Measurements from ENCODE around the gene NHERF1.

Gene NHERF1
- total RNA-seq = 126 reads per million, percentile 86 among the genes with 10 or more reads in this experiment

DNA sequence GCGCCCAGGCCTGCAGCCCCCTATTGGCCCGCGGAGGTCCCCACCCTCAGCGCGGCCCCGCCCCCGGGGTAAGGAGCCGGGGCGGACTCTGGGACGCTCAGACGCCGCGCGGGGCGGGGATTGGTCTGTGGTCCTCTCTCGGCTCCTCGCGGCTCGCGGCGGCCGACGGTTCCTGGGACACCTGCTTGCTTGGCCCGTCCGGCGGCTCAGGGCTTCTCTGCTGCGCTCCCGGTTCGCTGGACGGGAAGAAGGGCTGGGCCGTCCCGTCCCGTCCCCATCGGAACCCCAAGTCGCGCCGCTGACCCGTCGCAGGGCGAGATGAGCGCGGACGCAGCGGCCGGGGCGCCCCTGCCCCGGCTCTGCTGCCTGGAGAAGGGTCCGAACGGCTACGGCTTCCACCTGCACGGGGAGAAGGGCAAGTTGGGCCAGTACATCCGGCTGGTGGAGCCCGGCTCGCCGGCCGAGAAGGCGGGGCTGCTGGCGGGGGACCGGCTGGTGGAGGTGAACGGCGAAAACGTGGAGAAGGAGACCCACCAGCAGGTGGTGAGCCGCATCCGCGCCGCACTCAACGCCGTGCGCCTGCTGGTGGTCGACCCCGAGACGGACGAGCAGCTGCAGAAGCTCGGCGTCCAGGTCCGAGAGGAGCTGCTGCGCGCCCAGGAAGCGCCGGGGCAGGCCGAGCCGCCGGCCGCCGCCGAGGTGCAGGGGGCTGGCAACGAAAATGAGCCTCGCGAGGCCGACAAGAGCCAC is at the start of gene NHERF1:
NHERF1 (plus strand) TSS at position 100 of the 750 bp plus-strand sequence; CDS start at position 319, 219 bp downstream.
- DNase-seq = peak; percentile 90

DNA sequence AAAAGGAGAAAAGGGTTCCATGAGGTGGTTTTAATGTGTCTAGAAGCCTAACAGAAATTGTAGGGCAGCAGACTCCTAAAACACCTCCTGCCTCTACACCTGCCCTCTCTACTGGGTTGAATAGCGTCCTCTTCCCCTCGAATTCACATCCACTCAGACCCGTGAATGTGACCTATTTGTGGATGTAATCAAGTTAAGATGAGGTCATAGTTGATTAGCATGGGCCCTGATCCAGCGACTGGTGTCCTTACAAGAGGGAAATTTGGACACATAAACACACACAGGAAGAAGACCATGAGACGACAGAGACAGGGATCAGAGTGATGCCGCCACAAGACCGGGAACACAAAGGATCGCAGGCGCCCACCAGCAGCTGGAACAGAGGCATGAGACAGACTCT is 49.2 kb upstream of the NHERF1 start:
- no peak for DNase-seq

DNA sequence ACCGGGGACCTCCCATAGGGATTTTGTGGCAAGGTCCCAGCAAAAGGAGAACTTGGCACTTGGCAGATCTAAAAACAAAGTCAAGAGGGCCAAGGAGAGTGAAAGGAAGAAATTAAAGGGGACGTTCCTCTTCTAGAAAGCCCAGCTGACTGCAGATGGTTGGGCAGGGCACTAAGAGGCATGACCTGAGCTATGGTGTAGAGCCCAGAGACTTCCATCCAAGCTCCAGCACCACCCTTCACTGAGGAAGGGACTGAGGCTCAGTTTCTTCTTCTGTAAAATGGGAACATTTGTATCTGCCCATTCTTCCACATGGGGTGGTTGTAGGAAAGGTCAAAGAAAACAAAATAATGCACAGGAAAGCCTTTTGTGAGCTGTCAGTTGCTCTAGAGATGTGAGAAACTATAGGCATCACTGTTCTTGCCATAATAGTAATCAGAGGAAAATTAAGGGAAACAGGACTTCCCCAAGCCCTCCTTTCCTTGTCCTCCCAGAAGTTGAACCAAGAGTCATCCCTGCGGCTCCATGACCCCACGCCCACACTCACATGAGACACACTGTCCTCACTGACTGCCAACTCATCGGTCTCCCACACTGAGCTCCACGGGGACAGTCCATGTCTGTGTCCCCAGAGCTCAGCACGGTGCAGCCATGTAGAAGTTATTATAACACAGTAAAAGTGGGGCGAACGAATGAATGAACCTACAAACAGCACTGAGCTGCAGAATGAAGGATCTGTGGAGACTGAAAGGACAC is 46.1 kb upstream of the NHERF1 start:
- DNase-seq = no peak

DNA sequence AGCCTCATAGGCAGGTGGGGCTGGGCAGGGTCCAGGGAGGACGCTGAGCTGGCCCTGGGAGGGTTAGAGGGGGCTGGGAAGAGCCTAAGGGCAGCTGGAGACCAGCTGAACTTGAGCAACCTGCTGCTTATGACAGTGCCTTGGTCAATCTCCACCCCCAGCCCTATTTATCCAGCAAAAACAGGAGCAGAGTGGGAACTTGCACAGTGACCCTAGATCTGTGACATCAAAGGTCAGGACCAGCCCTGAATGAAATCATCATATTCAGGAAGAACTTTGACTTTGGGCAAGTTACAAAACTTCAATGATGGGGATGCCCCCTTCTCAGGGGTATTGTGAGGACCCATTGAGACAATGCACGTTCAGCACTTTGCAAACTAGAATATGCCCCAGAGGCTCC is 45.1 kb upstream of the NHERF1 start:
- no peak for DNase-seq

DNA sequence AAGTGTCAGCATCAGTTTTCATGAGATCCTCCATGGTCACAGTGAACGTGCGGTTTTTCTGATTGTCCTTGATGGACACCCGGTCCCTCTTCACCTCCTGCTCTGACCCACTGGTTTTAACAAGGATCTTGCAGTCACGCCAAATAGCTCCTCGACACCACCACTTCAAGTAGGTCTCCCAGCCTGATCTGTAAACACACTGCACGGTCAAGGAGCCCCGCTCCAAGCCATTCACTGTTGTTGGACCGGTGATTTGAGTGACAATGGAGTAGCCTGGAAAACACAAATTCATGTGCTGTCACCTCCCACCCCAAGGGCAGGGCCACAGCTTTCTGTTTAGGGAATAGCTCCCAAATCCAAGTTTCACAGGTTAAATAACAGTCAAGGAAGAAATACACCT is 43.9 kb upstream of the NHERF1 start:
- DNase-seq = no peak

DNA sequence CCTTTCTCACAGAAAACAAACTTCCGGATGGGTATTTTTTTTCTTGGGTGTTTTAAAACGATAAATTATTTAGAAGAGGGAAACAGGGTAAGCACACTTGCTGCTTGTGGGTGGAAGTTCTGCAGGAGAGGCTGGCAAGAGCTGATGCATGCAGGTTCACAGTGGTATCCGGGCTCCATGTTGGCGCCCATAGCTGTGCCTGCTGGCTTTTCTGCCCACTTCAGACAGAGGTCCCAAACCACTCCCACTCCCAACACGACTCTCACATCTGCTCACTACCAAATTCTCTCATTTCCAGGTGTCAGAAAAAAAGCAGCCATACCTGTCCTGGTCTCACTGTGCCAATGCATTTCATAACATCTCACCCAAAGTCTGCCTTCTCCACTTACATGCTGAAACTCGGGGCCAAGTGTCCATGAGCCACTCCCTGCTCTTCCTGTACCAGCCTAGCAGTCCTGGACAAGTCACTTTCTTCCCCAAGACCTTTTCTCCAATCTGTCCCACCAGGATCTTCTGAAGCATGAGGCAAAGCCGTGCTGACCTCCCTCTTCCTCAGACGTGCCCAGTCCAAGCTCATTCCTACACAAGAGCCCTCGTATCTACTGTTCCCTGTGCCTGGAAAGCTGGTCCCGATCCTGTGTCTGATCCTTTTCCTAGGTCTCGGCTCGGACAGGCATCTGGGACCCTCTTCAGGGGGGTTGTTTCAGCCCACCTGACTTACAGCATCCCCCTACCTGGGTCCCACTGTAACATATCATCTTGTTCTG is 37.2 kb upstream of the NHERF1 start:
- no peak for DNase-seq

DNA sequence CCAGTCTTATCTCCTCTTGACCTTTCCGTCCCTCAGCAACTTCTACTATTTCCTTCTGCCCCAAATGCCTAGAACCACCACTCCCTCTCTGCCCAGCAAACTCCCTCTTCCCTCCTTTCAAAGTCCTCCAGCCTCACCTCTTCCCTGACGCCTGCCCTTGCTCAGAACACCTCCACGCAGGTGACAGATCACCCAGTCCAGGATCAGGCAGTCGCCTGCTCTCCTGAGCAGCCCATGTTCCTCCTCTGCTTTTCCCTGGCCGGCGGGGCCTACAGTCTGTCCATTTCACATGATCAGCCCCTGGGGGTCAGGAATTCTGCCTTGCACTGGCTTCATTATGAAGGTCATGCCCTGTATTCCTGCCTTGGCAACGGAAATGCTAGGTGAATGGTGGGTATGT is 36.1 kb upstream of the NHERF1 start:
- DNase-seq = no peak

DNA sequence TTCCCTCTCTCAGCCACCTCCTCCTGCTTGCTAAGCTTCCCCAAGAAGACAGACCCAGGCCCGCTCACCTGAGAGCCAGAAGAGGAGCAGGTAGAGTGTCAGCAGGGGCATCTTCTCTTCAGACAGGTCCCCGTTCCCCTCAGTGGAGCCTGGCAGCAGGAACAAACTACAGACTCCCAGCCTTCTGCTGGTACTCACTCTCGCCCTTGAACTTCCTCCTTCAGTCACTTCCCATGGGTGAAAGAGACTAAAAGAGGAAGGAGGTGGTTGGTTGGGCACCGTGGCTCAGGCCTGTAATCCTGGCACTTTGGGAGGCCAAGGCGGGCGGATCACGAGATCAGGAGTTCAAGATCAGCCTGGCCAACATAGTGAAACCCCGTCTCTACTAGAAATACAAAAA is 35.7 kb upstream of the NHERF1 start, which contains the start of gene CD300LF:
CD300LF (minus strand) TSS at position 168 of the 400 bp plus-strand sequence; CDS start at position 111, 57 bp downstream.
- DNase-seq = no peak

DNA sequence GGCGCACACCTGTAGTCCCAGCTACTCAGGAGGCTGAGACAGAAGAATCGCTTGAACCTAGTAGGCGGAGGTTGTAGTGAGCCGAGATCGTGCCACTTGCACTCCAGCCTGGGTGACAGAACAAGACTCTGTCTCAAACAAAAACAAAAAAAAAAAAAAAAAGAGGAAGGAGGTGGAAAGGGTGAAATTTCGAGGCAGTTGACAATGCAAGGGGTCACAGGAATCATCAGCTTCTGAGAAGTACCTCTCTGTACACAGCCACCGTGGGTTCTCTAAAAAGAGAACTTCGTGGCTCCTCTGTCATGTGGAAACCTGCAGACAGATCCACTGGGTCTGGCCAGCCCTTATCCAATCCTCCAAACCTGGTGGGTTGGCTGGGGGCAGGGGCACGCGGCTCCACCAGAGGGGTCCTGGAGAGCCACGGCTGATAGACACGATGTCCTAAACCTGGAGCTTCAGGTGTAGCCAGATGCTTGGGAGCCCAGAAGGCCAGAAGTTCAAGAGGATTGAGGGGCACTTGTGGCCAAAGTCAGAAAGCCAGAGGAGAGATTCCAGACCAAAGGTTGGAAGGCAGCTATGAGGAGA is 35.2 kb upstream of the NHERF1 start:
- no peak for DNase-seq

DNA sequence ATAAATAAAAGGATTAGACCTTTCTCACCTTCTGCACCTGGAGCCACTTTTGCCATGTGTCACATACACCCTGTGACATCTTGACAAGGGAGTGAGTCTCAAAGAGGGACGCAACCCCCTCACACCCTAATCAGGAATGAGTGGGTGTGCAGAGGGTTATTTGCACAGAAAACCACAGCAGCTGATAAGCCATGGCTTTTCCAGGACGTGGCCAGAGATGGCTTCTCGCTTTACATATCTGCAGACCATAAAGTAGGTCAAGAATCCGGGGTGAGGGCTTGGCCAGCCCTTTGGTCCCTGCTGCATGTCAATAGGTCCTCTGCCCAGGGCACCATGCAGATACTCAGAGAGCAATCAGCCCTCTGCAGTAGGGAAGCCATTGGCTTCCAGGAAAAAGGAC is 33.3 kb upstream of the NHERF1 start:
- no peak for DNase-seq

DNA sequence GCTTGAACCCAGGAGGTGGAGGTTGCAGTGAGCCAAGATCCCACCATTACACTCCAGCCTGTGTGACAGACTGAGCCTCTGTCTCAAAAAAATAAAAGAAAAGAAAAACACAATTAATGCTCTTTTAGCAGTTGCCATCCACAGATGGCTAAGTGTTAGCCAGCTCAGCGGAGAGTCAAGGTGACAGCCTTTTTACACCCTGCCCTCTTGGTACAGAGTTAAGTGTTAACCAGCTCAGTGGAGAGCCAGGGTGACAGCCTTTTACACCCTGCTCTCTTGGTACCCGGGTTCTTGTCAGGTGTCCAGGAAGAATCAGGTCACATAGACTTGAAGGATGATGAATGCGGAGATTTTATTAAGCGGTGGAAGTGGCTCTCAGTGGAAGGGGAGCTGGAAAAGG is 27.9 kb upstream of the NHERF1 start:
- DNase-seq = no peak

DNA sequence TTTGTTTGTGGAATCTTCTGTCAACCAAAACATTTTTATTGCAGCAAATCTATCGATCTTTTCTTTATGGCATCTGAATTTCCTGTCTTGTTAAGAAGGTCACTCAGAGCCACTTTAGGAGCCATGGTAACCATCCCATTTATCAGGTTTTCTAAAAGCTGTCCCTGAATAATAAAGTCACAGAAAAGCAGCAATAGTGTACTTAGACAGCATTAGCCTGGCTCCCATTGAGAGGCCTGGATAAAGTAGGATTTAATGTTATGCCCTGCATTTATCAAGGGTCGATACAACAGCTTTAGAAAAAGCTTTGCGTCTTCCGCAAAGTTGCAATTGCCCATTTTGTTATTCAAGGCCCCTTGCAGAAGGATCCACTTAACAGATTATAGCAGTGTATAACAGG is 25.6 kb upstream of the NHERF1 start:
- DNase-seq = no peak

DNA sequence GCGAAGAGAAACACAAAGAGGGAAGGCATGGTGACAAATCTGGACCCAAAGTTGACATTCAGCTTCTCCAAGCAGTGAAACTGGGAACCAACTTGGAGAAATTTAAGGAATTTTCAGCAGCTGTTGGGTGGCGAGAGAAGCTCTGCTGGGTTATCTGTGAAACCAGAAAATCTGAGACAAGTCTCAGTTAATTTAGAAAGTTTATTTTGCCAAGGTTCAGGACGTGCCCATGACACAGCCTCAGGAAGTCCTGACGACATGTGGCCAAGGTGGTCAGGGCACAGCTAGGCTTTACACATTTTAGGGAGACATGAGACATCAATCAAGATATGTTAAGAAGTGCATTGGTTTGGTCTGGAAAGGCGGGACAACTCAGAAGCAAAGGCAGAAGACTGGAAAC is 24.5 kb upstream of the NHERF1 start:
- no peak for DNase-seq

DNA sequence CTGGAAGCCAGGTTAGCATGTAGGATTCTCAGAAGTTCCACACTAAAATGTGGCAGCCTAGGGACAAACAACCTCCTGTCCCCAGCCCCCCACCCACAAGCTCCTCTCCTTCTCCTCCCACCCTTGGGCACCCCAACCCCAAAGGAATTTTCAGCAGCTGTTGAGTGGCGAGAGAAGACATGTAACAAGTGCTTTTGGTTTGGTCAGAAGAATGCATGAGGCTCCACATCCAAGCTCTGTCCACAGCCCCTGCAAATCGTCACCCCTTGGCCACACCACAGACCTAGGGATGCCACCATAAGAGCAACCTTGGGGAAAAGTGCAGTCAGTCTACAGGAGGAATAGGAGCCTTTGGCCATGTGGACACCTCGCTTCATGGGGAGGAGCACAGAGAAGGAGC is 23.3 kb upstream of the NHERF1 start:
- no peak for DNase-seq

DNA sequence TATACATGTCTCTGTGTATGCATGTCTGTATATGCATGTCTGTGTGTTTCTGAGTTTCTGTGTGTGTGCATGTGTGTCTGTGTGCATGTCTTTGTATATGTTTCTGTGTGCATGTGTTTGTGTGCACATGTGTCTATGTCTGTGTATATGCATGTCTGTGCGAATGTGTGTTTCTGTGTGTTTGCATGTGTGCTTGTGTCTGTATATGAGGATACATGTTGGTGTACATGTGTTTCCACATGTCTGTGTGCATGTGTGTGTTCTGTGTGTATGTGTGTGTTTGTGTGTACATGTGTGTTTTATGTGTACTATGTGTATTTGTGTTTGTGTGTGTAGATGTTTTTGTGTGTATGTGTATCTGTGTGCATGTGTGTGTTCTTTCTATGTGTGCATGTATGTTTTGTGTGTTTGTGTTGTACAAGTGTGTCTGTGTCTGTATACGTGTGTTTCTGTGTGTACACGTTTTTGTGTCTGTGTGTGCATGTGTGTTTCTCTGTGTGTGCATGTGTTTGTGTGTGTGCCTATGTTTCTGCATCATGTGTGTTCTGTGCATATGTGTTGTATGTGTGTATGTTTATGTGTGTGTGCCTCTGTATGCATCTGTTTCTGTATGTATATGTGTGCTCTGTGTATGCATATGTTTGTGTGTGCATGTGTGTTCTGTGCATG is 20.3 kb upstream of the NHERF1 start:
- no peak for DNase-seq

DNA sequence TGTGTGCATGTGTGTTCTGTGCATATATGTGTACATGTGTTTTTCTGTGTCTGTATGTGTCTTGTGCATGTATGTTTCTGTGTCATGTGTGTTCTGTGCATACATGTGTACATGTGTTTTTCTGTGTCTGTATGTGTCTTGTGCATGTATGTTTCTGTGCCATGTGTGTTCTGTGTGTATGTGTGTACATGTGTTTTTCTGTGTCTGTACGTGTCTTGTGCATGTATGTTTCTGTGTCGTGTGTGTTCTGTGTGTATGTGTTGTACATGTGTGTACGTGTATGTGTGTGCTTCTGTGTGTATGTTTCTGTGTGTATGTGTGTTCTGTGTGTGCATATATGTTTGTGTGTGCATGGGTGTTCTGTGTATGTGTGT is 19.7 kb upstream of the NHERF1 start:
- no peak for DNase-seq

DNA sequence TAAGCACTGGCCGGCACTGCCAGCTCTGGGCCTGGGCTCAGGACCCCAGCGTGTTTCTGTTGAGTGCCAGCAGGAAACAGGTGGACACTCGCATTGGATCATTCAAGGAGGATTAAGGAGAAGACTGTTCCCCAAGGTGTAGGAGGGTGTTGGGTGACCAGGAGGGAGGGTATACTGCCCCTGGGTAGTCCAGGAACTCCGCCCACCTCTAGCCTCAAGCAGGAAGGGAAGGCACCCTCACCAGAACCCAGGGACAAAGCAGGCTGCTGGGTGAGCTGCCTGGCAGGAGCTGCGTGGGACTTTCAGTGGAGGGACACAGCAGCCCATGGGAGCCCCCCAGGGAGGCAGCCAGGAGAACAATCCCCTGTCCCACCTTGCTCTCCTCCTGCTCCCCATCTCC is 19.1 kb upstream of the NHERF1 start:
- DNase-seq = no peak

DNA sequence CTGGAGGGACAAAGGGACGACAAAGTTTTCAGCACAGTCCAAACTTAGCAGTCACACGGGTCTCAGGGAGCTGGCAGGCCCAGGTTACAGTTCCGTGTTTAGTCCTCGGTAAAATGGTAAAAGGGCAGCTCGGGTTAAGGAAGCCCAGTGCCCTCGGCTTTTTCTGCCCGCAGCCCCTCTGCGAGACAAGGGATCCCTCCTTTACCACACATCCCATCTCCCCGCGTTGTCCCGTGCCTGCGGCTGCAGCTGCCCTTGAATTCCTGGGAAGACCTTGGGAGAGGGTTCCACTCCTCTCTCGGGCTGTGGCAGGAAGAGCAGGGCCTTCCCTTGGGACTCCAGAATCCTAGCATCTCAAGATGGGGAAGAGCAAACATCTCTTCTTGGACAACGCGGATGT is 18.6 kb upstream of the NHERF1 start:
- DNase-seq = no peak

DNA sequence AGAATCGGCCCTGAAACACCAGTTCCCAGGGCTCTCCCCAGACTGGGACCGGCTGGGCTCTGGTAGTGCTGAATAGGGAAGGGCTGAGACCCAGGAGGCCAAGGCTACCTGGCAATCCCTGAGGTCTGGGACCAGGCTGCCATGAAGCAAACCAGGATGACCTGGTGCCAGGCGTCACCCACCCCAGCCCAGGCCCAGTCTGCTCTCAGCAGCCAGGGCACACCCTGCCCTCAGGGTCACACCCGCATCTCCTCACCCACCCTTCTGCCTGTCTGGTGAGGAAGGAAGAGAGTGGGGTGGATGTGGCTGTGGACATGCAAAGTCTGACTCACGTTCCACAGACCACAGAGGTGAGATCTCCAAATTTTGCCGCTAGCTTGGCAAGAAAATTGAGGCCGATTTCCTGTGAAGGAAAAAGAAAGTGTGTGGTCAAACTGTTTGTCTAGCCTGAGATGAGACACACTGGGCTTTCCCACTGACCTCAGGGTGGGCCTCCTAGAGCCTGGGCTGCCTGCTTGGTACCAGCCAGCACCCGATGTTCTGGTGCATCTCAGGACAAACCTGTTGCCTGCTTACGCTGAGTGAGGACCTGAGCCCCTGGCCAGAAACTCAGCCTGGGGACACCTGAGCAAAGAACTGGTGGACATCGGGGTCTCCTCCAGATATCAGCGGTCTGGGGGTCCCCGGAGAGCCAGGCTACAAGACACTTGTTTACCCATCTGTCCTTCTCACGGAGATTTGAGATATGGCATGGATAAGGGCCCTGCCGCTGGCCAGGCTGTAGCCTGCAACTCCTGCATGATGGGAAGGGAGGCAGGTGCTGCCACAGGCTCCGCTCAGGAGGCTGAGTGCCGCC is 17.7 kb upstream of the NHERF1 start:
- no peak for DNase-seq

DNA sequence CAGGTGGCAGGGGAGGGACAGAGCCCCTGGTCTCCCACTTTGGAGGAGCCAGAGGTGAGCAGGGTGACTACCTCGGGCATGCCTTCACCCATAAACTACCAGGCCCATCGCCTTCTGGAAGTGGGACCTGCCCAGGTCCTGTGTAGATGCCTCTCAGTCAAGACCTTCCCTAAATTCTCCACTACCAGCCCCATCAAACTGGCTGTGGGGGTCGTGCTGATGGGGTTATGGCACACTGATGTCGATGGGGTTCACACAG is 17.2 kb upstream of the NHERF1 start:
- no peak for DNase-seq

DNA sequence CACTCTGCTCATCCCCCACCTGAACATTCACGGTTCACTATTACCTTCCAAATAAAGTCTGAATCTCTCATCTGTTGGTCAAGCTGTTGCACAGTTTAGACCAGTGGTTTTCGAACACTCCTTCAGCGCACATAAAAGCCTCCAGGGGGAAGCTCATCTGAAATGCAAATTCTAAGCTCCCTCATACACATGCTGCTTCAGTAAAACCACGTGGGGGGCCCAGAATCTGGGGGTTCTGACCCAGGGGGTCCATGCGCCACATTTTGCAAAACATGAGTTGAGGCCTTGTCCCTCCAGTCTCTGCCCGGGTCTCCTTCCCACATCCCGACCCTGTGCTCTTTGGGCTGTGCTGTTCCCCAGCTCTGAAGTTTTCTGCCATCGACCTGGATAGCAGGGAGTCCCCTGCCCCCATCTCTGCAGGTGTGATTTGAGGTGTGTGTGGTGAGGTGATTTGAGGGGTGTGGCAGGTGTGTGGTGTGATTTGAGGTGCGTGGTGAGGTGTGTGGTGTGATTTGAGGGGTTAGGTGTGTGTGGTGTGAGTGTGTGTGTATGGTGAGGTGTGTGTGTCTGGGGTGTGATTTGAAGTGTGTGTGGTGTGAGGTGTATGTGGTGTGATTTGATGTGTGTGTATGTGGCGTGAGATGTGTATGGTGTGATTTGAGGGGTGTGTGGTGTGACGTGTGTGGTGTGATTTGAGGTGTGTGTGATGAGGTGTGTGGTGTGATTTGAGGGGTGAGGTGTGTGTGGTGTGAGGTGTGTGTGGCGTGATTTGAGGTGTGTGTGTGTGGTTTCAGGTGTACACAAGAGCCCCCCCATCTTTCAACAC is 16.2 kb upstream of the NHERF1 start:
- DNase-seq = no peak
